ENCODE measurements around the gene HAX1.

- TF ChIP-seq POLR2AphosphoS5 (IDR thresholded peaks at IDR 0.05; ENCODE audit: low read depth, low read length): no peak
- TF ChIP-seq POLR2A (IDR thresholded peaks at IDR 0.05; ENCODE audit: low read depth, low read length): no peak
- TF ChIP-seq TAF1 (IDR thresholded peaks at IDR 0.05; ENCODE audit: low read depth, low read length): no peak
Measured at GRCh38 chr1:154260127-154260526, 12.3 kb upstream of the HAX1 start.

All from GM12891 (cell line).